Measurements from ENCODE around the gene SPRY4. TPM values are rescaled to one million over a fixed set of nuclear protein-coding genes. Genes with fewer than 3 reads are reported as not detected.
A peak's percentile ranks its signal among the peaks of the same experiment; 100 is the strongest.
"Not testable (repeated sequence)": the region's sequence is repeated elsewhere in the genome, so short reads cannot be mapped to it uniquely, and the experiment has no call there.

SPRY4 gene, protein sequence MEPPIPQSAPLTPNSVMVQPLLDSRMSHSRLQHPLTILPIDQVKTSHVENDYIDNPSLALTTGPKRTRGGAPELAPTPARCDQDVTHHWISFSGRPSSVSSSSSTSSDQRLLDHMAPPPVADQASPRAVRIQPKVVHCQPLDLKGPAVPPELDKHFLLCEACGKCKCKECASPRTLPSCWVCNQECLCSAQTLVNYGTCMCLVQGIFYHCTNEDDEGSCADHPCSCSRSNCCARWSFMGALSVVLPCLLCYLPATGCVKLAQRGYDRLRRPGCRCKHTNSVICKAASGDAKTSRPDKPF
- 1 to 10 TPM in 1 of 2 experiments, under 1 TPM in 1; 0.86 to 1.3 TPM for total RNA-seq

DNA sequence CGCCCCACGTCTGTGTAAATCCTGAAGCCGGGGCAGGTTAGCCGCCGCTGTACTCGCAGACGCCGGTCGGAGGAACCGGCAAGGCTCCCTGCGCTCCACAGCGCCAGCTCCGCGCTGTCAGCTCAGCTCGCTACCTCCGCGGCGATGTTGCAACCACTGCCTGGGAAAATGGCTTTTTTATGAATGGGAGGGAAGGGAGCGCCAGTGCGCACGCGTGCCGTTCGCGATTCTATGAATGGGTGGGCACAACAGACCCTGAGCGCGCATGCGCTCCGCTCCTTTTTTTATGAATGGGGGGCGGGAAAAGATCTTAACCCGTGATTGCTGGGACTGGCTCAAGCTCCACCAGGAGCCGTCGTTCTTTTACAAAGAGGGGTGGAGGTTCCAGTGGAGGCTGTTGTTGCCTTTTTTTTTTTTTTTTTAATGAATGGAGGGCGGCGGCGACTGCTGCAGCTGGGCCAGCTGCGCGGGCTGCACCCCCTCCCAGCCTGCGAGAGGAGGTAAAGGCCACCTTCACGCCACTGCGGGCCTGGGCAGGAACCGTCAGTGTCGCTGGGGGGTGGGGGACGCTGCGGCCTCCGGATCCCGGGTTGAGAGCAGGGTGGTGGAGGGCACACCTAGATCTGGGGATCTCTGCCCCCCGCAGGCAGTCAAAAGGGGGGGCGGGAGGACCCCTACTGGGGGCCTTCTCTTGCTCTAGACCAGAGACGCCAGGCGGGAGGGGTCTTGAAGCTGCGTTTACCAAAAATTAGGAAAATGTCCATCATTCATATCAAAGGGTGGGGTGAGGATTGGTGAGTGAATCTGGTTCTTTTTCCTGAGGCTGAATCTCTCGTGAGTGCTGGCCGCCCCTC lies at the start of gene SPRY4:
TSS of gene SPRY4 (minus strand) at position 151 of the 854 bp plus-strand sequence. CDS start 9,913 bp downstream, outside the sequence.
- Mint-ChIP-seq H3K36me3 (ENCODE audit: low read depth) (no peaks in the 10 kb centered on the region), H3K4me3 (peak within 1 kb of the TSS; percentile 74), H3K27me3 (peaks cover 34% of the 10 kb centered on the region), H3K27ac (peak within 1 kb of the TSS; percentile 59), H3K9me3 (no peaks in the 10 kb centered on the region), H3K4me1 (peaks cover 30% of the 10 kb centered on the region)
- DNase-seq: peak; percentile 86
- ChIA-PET POLR2A (interaction anchor here (0.6 to 4.8 kb wide), 6 partner anchors 13 to 147 kb away, joined by 3 to 22 read pairs (median 3); no protein-coding TSS in a partner anchor), CTCF (interaction anchor here (0.7 to 1.3 kb wide), 11 partner anchors 9 to 356 kb away, joined by 3 to 7 read pairs (median 4); partner anchors contain the start of gene RNF14)

DNA sequence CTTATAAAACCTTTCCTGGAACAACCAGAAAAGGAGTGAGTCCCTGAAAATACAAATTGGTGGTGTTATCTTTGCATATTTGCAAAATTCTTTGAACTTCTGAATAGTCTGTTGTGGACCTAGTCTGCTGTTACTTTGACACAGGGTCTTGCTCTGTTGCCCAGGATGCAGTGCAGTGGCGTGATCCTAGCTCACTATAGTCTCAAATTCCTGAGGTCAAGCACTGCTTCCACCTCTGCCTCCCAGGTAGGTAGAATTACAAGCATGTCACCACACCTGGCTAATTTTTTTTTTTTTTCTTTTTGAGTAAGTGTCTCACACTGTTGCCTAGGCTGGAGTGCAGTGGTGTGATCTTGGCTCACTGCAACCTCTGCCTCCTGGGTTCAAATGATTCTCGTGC lies 43.7 kb upstream of the SPRY4 start:
- Mint-ChIP-seq H3K9me3 (no peaks in the 10 kb centered on the region), H3K4me1 (peaks cover 4% of the 10 kb centered on the region), H3K27me3 (no peaks in the 10 kb centered on the region), H3K27ac (no peak overlapping the region), H3K36me3 (ENCODE audit: low read depth) (no peaks in the 10 kb centered on the region), H3K4me3 (no peak overlapping the region)
- no peak for DNase-seq
- POLR2A ChIA-PET: interaction anchor here (1.1 kb wide), 1 partner anchor 11 kb away, joined by 4 read pairs; no protein-coding TSS in a partner anchor
- CTCF ChIA-PET: interaction anchor here (1.2 kb wide), 1 partner anchor 9 kb away, joined by 4 read pairs; no protein-coding TSS in a partner anchor

- CTCF ChIA-PET: no interaction called here
- no peaks in the 10 kb centered on the region for H3K9me3 Mint-ChIP-seq
- peaks cover 4% of the 10 kb centered on the region for H3K4me1 Mint-ChIP-seq
- no peaks in the 10 kb centered on the region for H3K27me3 Mint-ChIP-seq
- H3K36me3 Mint-ChIP-seq (ENCODE audit: low read depth): no peaks in the 10 kb centered on the region
- no peak overlapping the region for H3K27ac Mint-ChIP-seq
- POLR2A ChIA-PET: no interaction called here
- no peak overlapping the region for H3K4me3 Mint-ChIP-seq
- no peak for DNase-seq
These were observed 41.2 kb upstream of the SPRY4 start for GRCh38 chr5:142366007-142366406.

DNA sequence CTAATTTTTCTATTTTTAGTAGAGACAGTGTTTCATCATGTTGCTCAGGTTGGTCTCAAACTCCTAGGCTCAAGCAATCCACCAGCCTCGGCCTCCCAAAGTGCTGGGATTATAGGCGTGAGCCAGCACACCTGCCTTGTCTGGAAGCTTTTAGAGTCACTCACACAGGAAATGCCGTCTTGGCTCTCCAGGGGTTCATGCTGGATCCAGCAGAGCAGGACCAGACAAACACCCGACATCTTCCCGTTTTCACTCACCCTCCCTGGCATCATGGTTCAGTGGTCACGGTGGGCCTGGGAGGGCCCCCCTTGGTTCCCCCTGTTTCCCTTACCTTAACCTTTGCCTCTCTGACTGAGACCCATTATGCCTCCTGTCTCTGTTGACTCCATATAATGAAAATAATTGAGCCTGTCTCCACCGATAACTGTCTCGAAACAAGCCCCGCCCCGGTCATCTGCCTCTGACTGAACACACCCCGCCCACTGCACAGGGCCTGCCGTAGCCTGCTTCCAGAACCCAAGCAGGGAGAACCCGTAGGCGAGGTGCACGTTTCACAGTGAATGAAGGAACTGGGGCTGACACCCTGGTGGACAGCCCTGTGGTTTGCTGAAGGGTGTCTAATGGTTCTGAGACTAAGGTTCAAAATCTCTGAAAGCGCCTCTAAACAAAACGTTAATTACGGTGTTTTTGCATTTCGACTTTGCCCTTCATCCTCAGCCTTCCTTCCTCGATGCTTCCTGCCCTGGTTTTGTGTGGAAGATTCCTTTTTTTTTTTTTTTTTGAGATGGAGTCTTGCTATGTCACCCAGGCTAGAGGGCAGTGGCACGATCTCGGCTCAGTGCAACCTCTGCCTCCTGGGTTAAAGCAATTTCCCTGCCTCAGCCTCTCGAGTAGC lies 39.7 kb upstream of the SPRY4 start:
- POLR2A ChIA-PET: no interaction called here
- Mint-ChIP-seq H3K36me3 (ENCODE audit: low read depth) (no peaks in the 10 kb centered on the region), H3K4me1 (peaks cover 10% of the 10 kb centered on the region), H3K9me3 (no peaks in the 10 kb centered on the region), H3K4me3 (no peak overlapping the region), H3K27me3 (no peaks in the 10 kb centered on the region), H3K27ac (no peak overlapping the region)
- CTCF ChIA-PET: no interaction called here
- no peak for DNase-seq

GRCh38 chr5:142363619-142363963 lies 38.8 kb upstream of the SPRY4 start:
- Mint-ChIP-seq H3K27me3 (no peaks in the 10 kb centered on the region), H3K4me3 (no peak overlapping the region), H3K36me3 (ENCODE audit: low read depth) (no peaks in the 10 kb centered on the region), H3K27ac (no peak overlapping the region), H3K9me3 (no peaks in the 10 kb centered on the region), H3K4me1 (peaks cover 11% of the 10 kb centered on the region)
- POLR2A ChIA-PET: no interaction called here
- CTCF ChIA-PET: no interaction called here
- no peak for DNase-seq

GRCh38 chr5:142362193-142362592 lies 37.4 kb upstream of the SPRY4 start:
- CTCF ChIA-PET; H3K27me3 Mint-ChIP-seq; DNase-seq; H3K36me3 Mint-ChIP-seq (ENCODE audit: low read depth); H3K4me3 Mint-ChIP-seq; H3K9me3 Mint-ChIP-seq; POLR2A ChIA-PET; H3K27ac Mint-ChIP-seq: not testable (repeated sequence)
- H3K4me1 Mint-ChIP-seq: peaks cover 25% of the 10 kb centered on the region

- Mint-ChIP-seq H3K4me3 (no peak overlapping the region), H3K27ac (no peak overlapping the region), H3K9me3 (no peaks in the 10 kb centered on the region), H3K36me3 (ENCODE audit: low read depth) (no peaks in the 10 kb centered on the region), H3K27me3 (no peaks in the 10 kb centered on the region), H3K4me1 (peaks cover 30% of the 10 kb centered on the region)
- CTCF ChIA-PET: no interaction called here
- POLR2A ChIA-PET: no interaction called here
- DNase-seq: no peak
These were observed 35.8 kb upstream of the SPRY4 start for GRCh38 chr5:142360607-142361120.

DNA sequence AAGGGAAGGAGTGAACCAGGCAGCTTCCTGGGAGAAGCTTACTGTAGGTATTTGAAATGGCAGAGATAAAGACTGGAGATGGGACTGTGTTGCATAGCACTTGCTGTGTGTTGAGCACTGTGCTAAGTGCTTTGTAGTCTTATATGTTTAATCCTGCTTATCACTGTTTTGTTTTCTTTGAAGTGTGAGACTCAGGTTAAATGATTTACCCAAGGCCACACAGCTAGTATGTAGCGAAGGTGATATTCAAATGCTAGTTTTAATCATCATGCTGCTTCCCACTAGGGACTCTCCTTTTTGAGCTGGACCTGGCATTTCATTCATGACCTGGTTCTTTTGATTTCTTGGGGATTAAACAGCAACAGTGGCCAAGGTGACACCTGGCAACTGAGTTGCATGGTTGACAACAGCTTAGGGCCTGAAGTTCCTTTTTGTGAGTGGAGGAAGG lies 35.3 kb upstream of the SPRY4 start:
- Mint-ChIP-seq H3K27ac (no peak overlapping the region), H3K9me3 (no peaks in the 10 kb centered on the region), H3K4me3 (no peak overlapping the region), H3K4me1 (peaks cover 30% of the 10 kb centered on the region), H3K36me3 (ENCODE audit: low read depth) (no peaks in the 10 kb centered on the region), H3K27me3 (no peaks in the 10 kb centered on the region)
- ChIA-PET CTCF (interaction anchor here (1.2 kb wide), 1 partner anchor 8 kb away, joined by 4 read pairs; no protein-coding TSS in a partner anchor), POLR2A (no interaction called here)
- DNase-seq: no peak

- H3K36me3 Mint-ChIP-seq (ENCODE audit: low read depth): no peaks in the 10 kb centered on the region
- H3K4me1 Mint-ChIP-seq: peaks cover 37% of the 10 kb centered on the region
- H3K4me3 Mint-ChIP-seq: no peak overlapping the region
- ChIA-PET CTCF (interaction anchor here (2.6 kb wide), 1 partner anchor 190 kb away, joined by 9 read pairs; no protein-coding TSS in a partner anchor), POLR2A (interaction anchor here (0.8 to 3.3 kb wide), 4 partner anchors 33 to 221 kb away, joined by 4 to 23 read pairs (median 13); partner anchors contain the start of gene SPRY4)
- no peaks in the 10 kb centered on the region for H3K27me3 Mint-ChIP-seq
- no peak overlapping the region for H3K27ac Mint-ChIP-seq
- H3K9me3 Mint-ChIP-seq: no peaks in the 10 kb centered on the region
- DNase-seq: no peak
These were observed 33.8 kb upstream of the SPRY4 start for GRCh38 chr5:142358648-142359047.

GRCh38 chr5:142358121-142358520 lies 33.3 kb upstream of the SPRY4 start:
- Mint-ChIP-seq H3K27ac (peak overlapping the region; percentile 83), H3K4me1 (peaks cover 39% of the 10 kb centered on the region), H3K36me3 (ENCODE audit: low read depth) (no peaks in the 10 kb centered on the region), H3K27me3 (no peaks in the 10 kb centered on the region), H3K4me3 (peak overlapping the region; percentile 77), H3K9me3 (no peaks in the 10 kb centered on the region)
- DNase-seq: no peak
- CTCF ChIA-PET: interaction anchor here (2.6 kb wide), 1 partner anchor 191 kb away, joined by 9 read pairs; no protein-coding TSS in a partner anchor
- POLR2A ChIA-PET: interaction anchor here (0.8 to 3.3 kb wide), 9 partner anchors 32 to 389 kb away, joined by 3 to 23 read pairs (median 4); partner anchors contain the start of genes RNF14 and SPRY4

DNA sequence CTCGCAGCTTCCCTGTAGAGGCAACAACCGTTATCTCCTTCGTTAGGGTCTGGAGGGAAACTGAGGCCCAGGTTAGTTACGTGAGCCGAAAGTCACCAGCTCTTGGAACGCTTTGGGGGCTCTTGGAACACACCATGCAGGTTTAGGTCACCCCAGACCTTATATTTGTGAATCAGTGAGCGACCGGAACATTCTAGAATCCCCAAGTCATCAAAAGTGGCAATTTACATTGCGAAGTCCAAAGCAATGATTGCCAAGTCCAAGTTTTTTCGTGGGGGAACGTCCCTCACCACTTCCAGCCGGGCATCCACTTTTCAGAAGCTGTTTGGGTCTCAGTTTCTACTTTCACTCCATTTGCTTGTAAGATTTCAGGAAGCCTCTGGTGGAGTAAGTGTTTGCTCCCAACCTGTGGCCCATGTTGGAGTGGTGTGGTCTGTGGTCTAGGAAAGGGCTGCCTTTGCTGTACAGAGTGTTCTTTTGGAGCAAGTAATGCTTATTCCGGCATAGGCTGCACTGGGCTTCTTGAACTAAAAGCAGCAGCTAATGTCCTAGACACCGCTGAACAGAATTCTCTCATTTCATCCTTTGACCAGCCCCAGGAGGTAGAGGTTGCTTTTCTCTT lies 32.8 kb upstream of the SPRY4 start:
- Mint-ChIP-seq H3K4me1 (peaks cover 41% of the 10 kb centered on the region), H3K27ac (peak overlapping the region; percentile 83), H3K4me3 (peak overlapping the region; percentile 77), H3K36me3 (ENCODE audit: low read depth) (no peaks in the 10 kb centered on the region), H3K9me3 (no peaks in the 10 kb centered on the region), H3K27me3 (no peaks in the 10 kb centered on the region)
- ChIA-PET CTCF (interaction anchor here (1.0 to 2.6 kb wide), 2 partner anchors 191 to 388 kb away, joined by 4 to 9 read pairs; partner anchors contain the start of gene RNF14), POLR2A (interaction anchor here (0.6 to 3.3 kb wide), 24 partner anchors 10 to 508 kb away, joined by 3 to 28 read pairs (median 4); partner anchors contain the start of genes GNPDA1, RNF14 and SPRY4)
- DNase-seq: no peak
